Mesendoderm (in vitro differentiated cells): ENCODE data around the gene MERTK.

Experiments
- DNase-seq: peaks from one replicate; pipeline ENCODE4 v3.0.0; 2013
- H2AK5ac ChIP-seq: 2 replicates; pipeline ENCODE4 v1.6.1; 2013; ENCODE audit warnings: low read length, inconsistent platforms
- H2BK120ac ChIP-seq: 2 replicates; pipeline ENCODE4 v1.6.1; 2013; ENCODE audit warnings: low read depth, mild to moderate bottlenecking, low read length, moderate library complexity, mixed read lengths
- H2BK15ac ChIP-seq: replicated peaks from 2 replicates; pipeline ENCODE4 v1.6.1; 2013; ENCODE audit warnings: low read depth, mild to moderate bottlenecking, moderate library complexity
- H2BK5ac ChIP-seq: 2 replicates; pipeline ENCODE4 v1.6.1; 2013; ENCODE audit warnings: low read length, inconsistent platforms
- H3K18ac ChIP-seq: 2 replicates; pipeline ENCODE4 v1.6.1; 2013; ENCODE audit warnings: mild to moderate bottlenecking, low read length, mixed read lengths
- H3K23ac ChIP-seq: one replicate; pipeline ENCODE4 v1.6.1; 2013; ENCODE audit warnings: low read length
- H3K27ac ChIP-seq: 2 replicates; pipeline ENCODE4 v1.5.1; 2013; ENCODE audit warnings: low read depth, mild to moderate bottlenecking, inconsistent platforms, low read length, moderate library complexity
- H3K27me3 ChIP-seq: 2 replicates; pipeline ENCODE4 v1.6.1; 2013; ENCODE audit warnings: low read length, control low read depth, mild to moderate bottlenecking, inconsistent platforms; ENCODE audit not compliant: insufficient read depth, poor library complexity
- H3K36me3 ChIP-seq: 2 replicates; pipeline ENCODE4 v1.6.1; 2013; ENCODE audit warnings: low read length, inconsistent platforms; ENCODE audit not compliant: control insufficient read depth, insufficient read depth
- H3K4ac ChIP-seq: one replicate; pipeline ENCODE4 v1.6.1; 2013; ENCODE audit warnings: low read depth, mild to moderate bottlenecking, low read length, moderate library complexity
- H3K4me1 ChIP-seq: 2 replicates; pipeline ENCODE4 v1.6.1; 2013; ENCODE audit warnings: low read depth, low read length, inconsistent platforms; ENCODE audit not compliant: control insufficient read depth
- H3K4me2 ChIP-seq: 2 replicates; pipeline ENCODE4 v1.6.1; 2013; ENCODE audit warnings: low read length
- H3K4me3 ChIP-seq: 2 replicates; pipeline ENCODE4 v1.5.1; 2013; ENCODE audit warnings: mild to moderate bottlenecking, low read length
- H3K56ac ChIP-seq: one replicate; pipeline ENCODE4 v1.6.1; 2013; ENCODE audit warnings: low read length
- H3K79me1 ChIP-seq: 2 replicates; pipeline ENCODE4 v1.6.1; 2013; ENCODE audit warnings: low read length, inconsistent platforms
- H3K79me2 ChIP-seq: 2 replicates; pipeline ENCODE4 v1.6.1; 2013; ENCODE audit warnings: mild to moderate bottlenecking, low read length; ENCODE audit not compliant: control insufficient read depth, insufficient read depth
- H3K9ac ChIP-seq: 2 replicates; pipeline ENCODE4 v1.6.1; 2013; ENCODE audit warnings: low read length, inconsistent platforms
- H4K5ac ChIP-seq: one replicate; pipeline ENCODE4 v1.6.1; 2013; ENCODE audit warnings: low read length
- H4K8ac ChIP-seq: one replicate; pipeline ENCODE4 v1.6.1; 2013; ENCODE audit warnings: low read depth, mild to moderate bottlenecking, control low read depth, low read length, moderate library complexity
- WGBS: extraction: QIAGEN DNeasy Blood & Tissue Kit; methylation state at CpG from one replicate; pipeline ENCODE4 v1.1.7; 2013; ENCODE audit warnings: low lambda C conversion rate, missing lambda C conversion rate; ENCODE audit not compliant: insufficient coverage; ENCODE audit errors: extremely low coverage; 5-methylcytosine and 5-hydroxymethylcytosine counted together

MERTK gene

DNA sequence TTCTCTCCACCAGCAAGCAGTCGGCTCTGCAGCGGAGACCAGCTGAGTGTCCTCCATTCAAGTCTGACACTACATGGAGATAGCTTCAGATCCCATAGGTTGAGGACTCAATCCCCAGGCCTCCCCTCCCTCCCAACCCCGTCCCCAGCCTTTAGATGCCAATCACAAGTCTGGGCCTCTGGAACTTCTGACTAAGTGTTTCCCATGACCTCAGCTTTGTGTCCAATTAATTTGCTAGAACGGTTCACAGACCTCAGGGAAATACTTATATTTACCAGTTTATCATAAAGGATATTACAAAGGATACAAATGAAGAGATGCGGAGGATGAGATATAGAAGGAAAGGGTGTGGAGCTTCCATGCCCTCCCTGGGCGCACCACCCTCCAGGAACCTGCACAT, 77.4 kb downstream of the MERTK start:
- DNase-seq = no peak
- no peak overlapping the region for H3K4me3 ChIP-seq
- H4K5ac ChIP-seq = no peak overlapping the region
- H3K23ac ChIP-seq = no peak overlapping the region
- H3K27ac ChIP-seq = no peak overlapping the region
- H3K4me1 ChIP-seq = no peaks in the 10 kb centered on the region
- no peak overlapping the region for H2BK5ac ChIP-seq
- H3K9ac ChIP-seq = no peak overlapping the region
- no peak overlapping the region for H3K56ac ChIP-seq
- H2BK120ac ChIP-seq = no peak overlapping the region
- H3K4me2 ChIP-seq = no peak overlapping the region
- H3K18ac ChIP-seq = no peak overlapping the region
- no peak overlapping the region for H3K4ac ChIP-seq
- no peaks in the 10 kb centered on the region for H3K79me2 ChIP-seq
- H2BK15ac ChIP-seq = no peak overlapping the region
- H2AK5ac ChIP-seq = no peak overlapping the region
- no peaks in the 10 kb centered on the region for H3K36me3 ChIP-seq
- no peak overlapping the region for H4K8ac ChIP-seq
- H3K79me1 ChIP-seq = no peaks in the 10 kb centered on the region
- no peaks in the 10 kb centered on the region for H3K27me3 ChIP-seq
- WGBS = no CpG with 5 or more reads among the region's 6 CpGs

DNA sequence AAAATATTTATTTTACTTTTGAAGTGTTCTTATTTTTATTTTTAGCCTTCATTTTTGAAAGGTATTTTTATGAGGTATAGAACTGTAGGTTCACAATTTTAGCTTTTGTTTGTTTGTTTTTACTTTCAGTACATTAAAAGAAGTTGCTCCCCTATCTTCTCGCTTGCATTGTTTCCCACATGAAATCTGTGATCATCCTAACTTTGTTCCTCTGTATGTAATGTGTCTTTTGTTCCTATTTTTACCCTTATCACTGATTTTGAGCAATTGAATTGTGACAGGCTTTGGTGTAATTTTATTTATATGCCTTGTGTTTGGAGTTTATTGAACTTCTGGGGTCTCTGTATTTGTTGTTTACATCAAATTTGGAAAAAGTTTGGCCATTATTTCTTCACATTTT, 78.8 kb downstream of the MERTK start:
- H3K4me3 ChIP-seq = no peak overlapping the region
- no peaks in the 10 kb centered on the region for H3K27me3 ChIP-seq
- no peak overlapping the region for H2BK5ac ChIP-seq
- no peak overlapping the region for H3K4ac ChIP-seq
- H2BK15ac ChIP-seq = no peak overlapping the region
- H4K8ac ChIP-seq = no peak overlapping the region
- H3K9ac ChIP-seq = no peak overlapping the region
- no peaks in the 10 kb centered on the region for H3K79me1 ChIP-seq
- no peak overlapping the region for H2BK120ac ChIP-seq
- no peak overlapping the region for H3K23ac ChIP-seq
- H3K4me1 ChIP-seq = no peaks in the 10 kb centered on the region
- DNase-seq = no peak
- no peak overlapping the region for H3K27ac ChIP-seq
- H3K4me2 ChIP-seq = no peak overlapping the region
- no peak overlapping the region for H2AK5ac ChIP-seq
- H3K56ac ChIP-seq = no peak overlapping the region
- no peaks in the 10 kb centered on the region for H3K79me2 ChIP-seq
- no peak overlapping the region for H3K18ac ChIP-seq
- WGBS = no CpG with 5 or more reads among the region's 1 CpG
- H3K36me3 ChIP-seq = no peaks in the 10 kb centered on the region
- no peak overlapping the region for H4K5ac ChIP-seq

DNA sequence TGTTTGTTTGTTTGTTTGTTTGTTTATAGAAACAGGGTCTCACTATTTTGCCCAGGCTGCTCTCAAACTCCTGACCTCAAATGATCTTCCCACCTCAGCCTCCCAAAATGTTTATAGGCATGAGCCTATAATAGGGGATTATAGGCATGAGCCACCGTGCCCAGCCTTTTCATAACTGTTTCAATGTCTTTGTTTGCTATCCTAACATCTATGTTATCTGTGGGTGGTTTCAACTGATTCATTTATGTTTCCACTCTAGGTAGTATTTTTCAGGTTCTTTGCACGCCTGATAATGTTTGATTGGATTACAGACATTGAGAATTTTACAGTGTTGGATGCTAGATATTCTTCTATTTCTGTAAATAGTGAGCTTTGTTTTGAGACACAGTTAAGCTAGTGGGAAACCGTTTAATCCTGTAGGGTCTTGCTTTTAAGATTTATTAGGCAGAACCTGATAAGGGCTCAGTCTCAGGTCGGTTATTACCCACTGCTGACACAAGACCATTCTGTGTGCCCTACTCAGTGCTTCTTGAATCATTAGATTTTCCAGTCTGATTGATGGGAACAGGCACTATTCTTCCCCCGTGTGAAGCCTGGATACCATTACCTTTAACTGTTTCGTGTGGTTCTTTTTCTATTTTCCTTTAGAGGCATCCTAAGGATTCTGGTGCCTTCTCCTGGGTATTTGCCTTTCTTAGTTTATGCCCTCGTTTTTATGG, 80.2 kb downstream of the MERTK start:
- no peak overlapping the region for H3K23ac ChIP-seq

DNA sequence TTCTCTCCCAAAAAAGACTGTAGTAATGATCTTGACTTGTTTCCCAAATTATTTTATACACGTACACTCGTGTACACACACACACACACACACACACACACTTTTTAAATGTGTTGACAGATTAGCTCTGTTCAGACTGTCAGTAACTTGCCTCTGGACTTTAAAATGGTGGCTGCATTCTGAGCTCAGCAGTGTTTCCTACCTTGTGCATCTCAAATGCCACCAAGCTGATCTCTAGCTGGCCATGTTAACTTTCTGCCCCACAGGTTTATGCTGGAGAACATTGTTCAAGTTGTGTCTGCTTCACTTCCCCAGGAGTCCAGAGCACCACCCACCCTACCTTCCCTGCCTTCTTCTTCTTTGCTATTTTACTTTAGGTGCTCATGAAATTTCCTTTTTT, 83.3 kb downstream of the MERTK start:
- Histone ChIP-seq H4K8ac (no peak overlapping the region), H2AK5ac (no peak overlapping the region), H3K23ac (no peak overlapping the region), H3K79me1 (no peaks in the 10 kb centered on the region), H3K4me3 (no peak overlapping the region), H3K9ac (no peak overlapping the region), H3K36me3 (no peaks in the 10 kb centered on the region), H3K18ac (no peak overlapping the region), H2BK120ac (no peak overlapping the region), H3K4ac (no peak overlapping the region), H2BK5ac (no peak overlapping the region), H3K4me2 (no peak overlapping the region), H3K27me3 (no peaks in the 10 kb centered on the region), H3K79me2 (no peaks in the 10 kb centered on the region), H4K5ac (no peak overlapping the region), H3K4me1 (no peaks in the 10 kb centered on the region), H3K56ac (no peak overlapping the region), H3K27ac (no peak overlapping the region), H2BK15ac (no peak overlapping the region)
- WGBS = no CpG with 5 or more reads among the region's 2 CpGs
- no peak for DNase-seq

More for the DNA sequence above, 80.2 kb downstream of the MERTK start:
- H3K27ac ChIP-seq = no peak overlapping the region
- H3K56ac ChIP-seq = no peak overlapping the region
- no peak overlapping the region for H4K8ac ChIP-seq
- H3K36me3 ChIP-seq = no peaks in the 10 kb centered on the region
- no peak overlapping the region for H3K4me3 ChIP-seq
- H2BK5ac ChIP-seq = no peak overlapping the region
- no peak overlapping the region for H3K4ac ChIP-seq
- H3K18ac ChIP-seq = no peak overlapping the region
- no peak overlapping the region for H3K4me2 ChIP-seq
- H3K79me1 ChIP-seq = no peaks in the 10 kb centered on the region
- no peaks in the 10 kb centered on the region for H3K79me2 ChIP-seq
- H2AK5ac ChIP-seq = no peak overlapping the region
- H3K4me1 ChIP-seq = no peaks in the 10 kb centered on the region
- no peaks in the 10 kb centered on the region for H3K27me3 ChIP-seq
- H3K9ac ChIP-seq = no peak overlapping the region
- no peak for DNase-seq
- no peak overlapping the region for H2BK15ac ChIP-seq
- no peak overlapping the region for H2BK120ac ChIP-seq
- no CpG with 5 or more reads among the region's 7 CpGs for WGBS
- no peak overlapping the region for H4K5ac ChIP-seq

DNA sequence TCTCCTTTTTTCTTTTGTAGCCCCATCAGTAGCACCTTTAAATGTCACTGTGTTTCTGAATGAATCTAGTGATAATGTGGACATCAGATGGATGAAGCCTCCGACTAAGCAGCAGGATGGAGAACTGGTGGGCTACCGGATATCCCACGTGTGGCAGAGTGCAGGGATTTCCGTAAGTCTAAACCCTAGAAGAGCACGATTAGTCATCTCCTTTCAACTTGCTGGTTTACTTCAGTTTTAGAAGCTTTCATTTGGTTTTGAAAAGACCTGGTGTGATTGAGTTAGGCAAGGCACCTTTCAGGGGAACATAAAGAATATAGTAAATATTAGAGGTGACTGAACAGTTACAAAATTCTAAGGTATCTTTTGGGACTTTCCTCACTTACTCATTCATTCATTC, 84.4 kb downstream of the MERTK start:
- Histone ChIP-seq H3K4me3 (no peak overlapping the region), H2AK5ac (no peak overlapping the region), H3K23ac (no peak overlapping the region), H3K27me3 (no peaks in the 10 kb centered on the region), H3K27ac (no peak overlapping the region), H3K4me1 (no peaks in the 10 kb centered on the region), H4K5ac (no peak overlapping the region), H2BK120ac (no peak overlapping the region), H3K4me2 (no peak overlapping the region), H2BK5ac (no peak overlapping the region), H3K79me2 (no peaks in the 10 kb centered on the region), H3K18ac (no peak overlapping the region), H3K56ac (no peak overlapping the region), H3K36me3 (no peaks in the 10 kb centered on the region), H3K4ac (no peak overlapping the region), H2BK15ac (no peak overlapping the region), H3K9ac (no peak overlapping the region), H4K8ac (no peak overlapping the region), H3K79me1 (no peaks in the 10 kb centered on the region)
- DNase-seq = no peak
- WGBS = no CpG with 5 or more reads among the region's 5 CpGs
